Fibroblast of lung (primary cell): Measurements from ENCODE around the gene ROR2.

Source experiments
- CTCF ChIP-seq, 2 donors: IDR thresholded peaks in 1 of 2; conservative IDR thresholded peaks in 1 of 2; 1 replicate in 1 of 2; 2 replicates in 1 of 2; pipeline ENCODE4 v1.5.1; 2011 to 2012; ENCODE audit warnings: low read length in 2 of 2, control low read depth in 1 of 2, inconsistent platforms in 1 of 2, low read depth in 1 of 2, mild to moderate bottlenecking in 1 of 2
- EZH2 ChIP-seq: IDR thresholded peaks from 2 replicates; pipeline ENCODE4 v1.5.1; 2012; ENCODE audit warnings: low read length, control low read depth, mild to moderate bottlenecking; ENCODE audit errors: missing control alignments

GRCh38 chr9:91790917-91791316 is 159.1 kb downstream of the ROR2 start:
- TF ChIP-seq CTCF (conservative IDR thresholded peaks at IDR 0.05 in 1 of 2, IDR thresholded peaks at IDR 0.05 in 1 of 2; ENCODE audit: low read depth in 1 of 2, low read length in 2 of 2) (no peak), EZH2 (no peak)
